ENCODE data around the gene GABRB2.

DNA sequence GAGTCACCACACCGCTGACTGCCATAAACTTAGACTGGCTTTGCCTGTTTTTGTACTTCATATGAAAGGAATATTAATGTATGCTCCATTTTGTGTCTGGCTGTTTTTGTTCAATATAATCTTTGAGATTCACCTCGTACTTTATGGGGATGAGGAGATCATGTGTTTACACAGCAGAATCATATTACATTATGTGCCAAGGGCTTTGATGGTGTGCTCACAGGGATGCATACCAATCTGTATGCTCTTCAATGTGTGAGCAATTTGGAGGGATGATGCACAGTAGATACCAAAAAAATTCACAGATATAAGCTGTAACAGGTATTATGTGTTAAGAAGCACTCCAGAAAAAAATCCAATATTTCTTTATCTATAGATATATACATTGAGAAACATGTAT lies 113.7 kb downstream of the GABRB2 start:
- TF ChIP-seq SP1 (IDR thresholded peaks at IDR 0.05) (no peak), TAF1 (conservative IDR thresholded peaks at IDR 0.05) (no peak), RXRA (IDR thresholded peaks at IDR 0.05) (no peak), GABPA (IDR thresholded peaks at IDR 0.05 in 1 of 2, conservative IDR thresholded peaks at IDR 0.05 in 1 of 2) (no peak), NR2F2 (IDR thresholded peaks at IDR 0.05) (no peak), JUND (IDR thresholded peaks at IDR 0.05) (no peak), RAD21 (IDR thresholded peaks at IDR 0.05) (no peak), FOXA1 (IDR thresholded peaks at IDR 0.05) (no peak)
- TF ChIP-seq, protein P1, sequence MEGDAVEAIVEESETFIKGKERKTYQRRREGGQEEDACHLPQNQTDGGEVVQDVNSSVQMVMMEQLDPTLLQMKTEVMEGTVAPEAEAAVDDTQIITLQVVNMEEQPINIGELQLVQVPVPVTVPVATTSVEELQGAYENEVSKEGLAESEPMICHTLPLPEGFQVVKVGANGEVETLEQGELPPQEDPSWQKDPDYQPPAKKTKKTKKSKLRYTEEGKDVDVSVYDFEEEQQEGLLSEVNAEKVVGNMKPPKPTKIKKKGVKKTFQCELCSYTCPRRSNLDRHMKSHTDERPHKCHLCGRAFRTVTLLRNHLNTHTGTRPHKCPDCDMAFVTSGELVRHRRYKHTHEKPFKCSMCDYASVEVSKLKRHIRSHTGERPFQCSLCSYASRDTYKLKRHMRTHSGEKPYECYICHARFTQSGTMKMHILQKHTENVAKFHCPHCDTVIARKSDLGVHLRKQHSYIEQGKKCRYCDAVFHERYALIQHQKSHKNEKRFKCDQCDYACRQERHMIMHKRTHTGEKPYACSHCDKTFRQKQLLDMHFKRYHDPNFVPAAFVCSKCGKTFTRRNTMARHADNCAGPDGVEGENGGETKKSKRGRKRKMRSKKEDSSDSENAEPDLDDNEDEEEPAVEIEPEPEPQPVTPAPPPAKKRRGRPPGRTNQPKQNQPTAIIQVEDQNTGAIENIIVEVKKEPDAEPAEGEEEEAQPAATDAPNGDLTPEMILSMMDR (IDR thresholded peaks at IDR 0.05; ENCODE audit: low read depth, low read length, missing input control), result no peak
- TF ChIP-seq, protein P2, sequence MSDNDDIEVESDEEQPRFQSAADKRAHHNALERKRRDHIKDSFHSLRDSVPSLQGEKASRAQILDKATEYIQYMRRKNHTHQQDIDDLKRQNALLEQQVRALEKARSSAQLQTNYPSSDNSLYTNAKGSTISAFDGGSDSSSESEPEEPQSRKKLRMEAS (IDR thresholded peaks at IDR 0.05), result no peak
- TF ChIP-seq, protein P3, sequence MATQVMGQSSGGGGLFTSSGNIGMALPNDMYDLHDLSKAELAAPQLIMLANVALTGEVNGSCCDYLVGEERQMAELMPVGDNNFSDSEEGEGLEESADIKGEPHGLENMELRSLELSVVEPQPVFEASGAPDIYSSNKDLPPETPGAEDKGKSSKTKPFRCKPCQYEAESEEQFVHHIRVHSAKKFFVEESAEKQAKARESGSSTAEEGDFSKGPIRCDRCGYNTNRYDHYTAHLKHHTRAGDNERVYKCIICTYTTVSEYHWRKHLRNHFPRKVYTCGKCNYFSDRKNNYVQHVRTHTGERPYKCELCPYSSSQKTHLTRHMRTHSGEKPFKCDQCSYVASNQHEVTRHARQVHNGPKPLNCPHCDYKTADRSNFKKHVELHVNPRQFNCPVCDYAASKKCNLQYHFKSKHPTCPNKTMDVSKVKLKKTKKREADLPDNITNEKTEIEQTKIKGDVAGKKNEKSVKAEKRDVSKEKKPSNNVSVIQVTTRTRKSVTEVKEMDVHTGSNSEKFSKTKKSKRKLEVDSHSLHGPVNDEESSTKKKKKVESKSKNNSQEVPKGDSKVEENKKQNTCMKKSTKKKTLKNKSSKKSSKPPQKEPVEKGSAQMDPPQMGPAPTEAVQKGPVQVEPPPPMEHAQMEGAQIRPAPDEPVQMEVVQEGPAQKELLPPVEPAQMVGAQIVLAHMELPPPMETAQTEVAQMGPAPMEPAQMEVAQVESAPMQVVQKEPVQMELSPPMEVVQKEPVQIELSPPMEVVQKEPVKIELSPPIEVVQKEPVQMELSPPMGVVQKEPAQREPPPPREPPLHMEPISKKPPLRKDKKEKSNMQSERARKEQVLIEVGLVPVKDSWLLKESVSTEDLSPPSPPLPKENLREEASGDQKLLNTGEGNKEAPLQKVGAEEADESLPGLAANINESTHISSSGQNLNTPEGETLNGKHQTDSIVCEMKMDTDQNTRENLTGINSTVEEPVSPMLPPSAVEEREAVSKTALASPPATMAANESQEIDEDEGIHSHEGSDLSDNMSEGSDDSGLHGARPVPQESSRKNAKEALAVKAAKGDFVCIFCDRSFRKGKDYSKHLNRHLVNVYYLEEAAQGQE (IDR thresholded peaks at IDR 0.05), result no peak

Measured in liver (tissue), 3 donors.